SK-N-SH (cell line): ENCODE results near the gene TPRG1. TPM values are rescaled to one million over a fixed set of nuclear protein-coding genes. Genes with fewer than 3 reads are reported as not detected.
A peak's percentile ranks its signal among the peaks of the same experiment; 100 is the strongest.

ENCODE experiments used
- CTCF ChIA-PET: fragments of 300-600, 350-600 bp; formaldehyde crosslinking; extraction: SDS; loops from one replicate; lab custom pipeline; 2021; lab: Yijun Ruan, JAX
- POLR2A ChIA-PET: fragments of 350-600 bp; sonication (Branson Sonifier 250); formaldehyde crosslinking; extraction: SDS; loops from one replicate; lab custom pipeline; 2020; ENCODE audit warnings: antibody characterized with exemption, inconsistent platforms; lab: Yijun Ruan, JAX
- DNase-seq: peaks from one replicate; pipeline ENCODE4 v3.0.0; 2012
- H2AFZ ChIP-seq: fragments of 200-600 bp; sonication (generic); 2 replicates; pipeline ENCODE4 v1.8.1; 2016; ENCODE audit warnings: antibody characterized with exemption, mild to moderate bottlenecking, low read depth
- H3F3A ChIP-seq: fragments of 200-600 bp; sonication (generic); replicated peaks from 2 replicates; pipeline ENCODE3; 2016; ENCODE audit warnings: antibody characterized with exemption, mild to moderate bottlenecking; ENCODE audit not compliant: insufficient read depth
- H3K27ac ChIP-seq, 2 experiments: fragments of 200-500 bp in 1 of 2; fragments of 200-600 bp in 1 of 2; sonication (Bioruptor generic) in 1 of 2; sonication (generic), shearing (Covaris generic) in 1 of 2; 2 replicates each; pipeline versions ENCODE4 v1.5.1 to v1.6.1; 2014 to 2016; ENCODE audit warnings: low read depth in 2 of 2, inconsistent platforms in 1 of 2, low read length in 1 of 2, mild to moderate bottlenecking in 1 of 2, mixed read lengths in 1 of 2
- H3K27me3 ChIP-seq: fragments of 200-600 bp; sonication (generic), shearing (Covaris generic); 2 replicates; pipeline ENCODE4 v1.6.1; 2016; ENCODE audit warnings: mixed run types; ENCODE audit not compliant: insufficient read depth
- H3K36me3 ChIP-seq, 2 experiments: fragments of 200-500 bp in 1 of 2; fragments of 200-600 bp in 1 of 2; sonication (Bioruptor generic) in 1 of 2; sonication (generic) in 1 of 2; replicated peaks in 1 of 2; 2 replicates each; pipeline versions ENCODE3 to v1.5.1; 2014 to 2016; ENCODE audit warnings: low read length in 1 of 2, mild to moderate bottlenecking in 1 of 2; ENCODE audit not compliant: insufficient read depth in 2 of 2, control insufficient read depth in 1 of 2
- H3K4me1 ChIP-seq, 2 experiments: fragments of 200-500 bp in 1 of 2; fragments of 200-600 bp in 1 of 2; sonication (Bioruptor generic) in 1 of 2; sonication (generic), shearing (Covaris generic) in 1 of 2; 2 replicates each; pipeline versions ENCODE4 v1.5.1 to v1.6.1; 2014 to 2016; ENCODE audit warnings: low read depth in 1 of 2, low read length in 1 of 2, mixed run types in 1 of 2; ENCODE audit not compliant: insufficient read depth in 2 of 2, control insufficient read depth in 1 of 2
- H3K4me2 ChIP-seq: fragments of 200-600 bp; sonication (generic), shearing (Covaris generic); 2 replicates; pipeline ENCODE4 v1.6.1; 2017; ENCODE audit warnings: mixed run types
- H3K4me3 ChIP-seq, 2 experiments: fragments of 200-500 bp in 1 of 2; fragments of 200-600 bp in 1 of 2; sonication (Bioruptor generic) in 1 of 2; sonication (generic), shearing (Covaris generic) in 1 of 2; 2 replicates each; pipeline versions ENCODE4 v1.5.1 to v1.8.1; 2014 to 2016; ENCODE audit warnings: low read depth in 2 of 2, inconsistent platforms in 1 of 2, low read length in 1 of 2, mild to moderate bottlenecking in 1 of 2, mixed read lengths in 1 of 2, moderate library complexity in 1 of 2
- H3K79me2 ChIP-seq: fragments of 200-600 bp; sonication (generic); 2 replicates; pipeline ENCODE4 v1.8.1; 2017; ENCODE audit warnings: mild to moderate bottlenecking; ENCODE audit not compliant: insufficient read depth
- H3K9ac ChIP-seq: fragments of 200-600 bp; sonication (generic); 2 replicates; pipeline ENCODE4 v1.6.1; 2017; ENCODE audit warnings: mixed run types
- H3K9me2 ChIP-seq: fragments of 200-600 bp; sonication (generic); 2 replicates; pipeline ENCODE4 v1.6.1; 2017; ENCODE audit warnings: mixed run types
- H3K9me3 ChIP-seq: fragments of 200-600 bp; sonication (generic); 2 replicates; pipeline ENCODE4 v1.6.1; 2017; ENCODE audit warnings: mixed run types, mild to moderate bottlenecking, moderate library complexity
- H4K20me1 ChIP-seq: fragments of 200-600 bp; sonication (generic); 2 replicates; pipeline ENCODE4 v1.6.1; 2017; ENCODE audit warnings: mild to moderate bottlenecking, mixed run types; ENCODE audit not compliant: insufficient read depth
- ELF1 ChIP-seq: IDR thresholded peaks from 2 replicates; pipeline ENCODE4 v1.4.0; 2012
- EZH2phosphoT487 ChIP-seq: fragments of 200-600 bp; sonication (generic); IDR thresholded peaks from 2 replicates; pipeline ENCODE4 v1.6.1; 2017; ENCODE audit warnings: low read depth, mixed run types, mild to moderate bottlenecking, antibody characterized with exemption, moderate library complexity, borderline replicate concordance
- GABPA ChIP-seq: IDR thresholded peaks from 2 replicates; pipeline ENCODE4 v1.4.0; 2012; ENCODE audit warnings: low read depth, mild to moderate bottlenecking
- MXI1 ChIP-seq: IDR thresholded peaks from 2 replicates; pipeline ENCODE4 v1.6.1; 2012; ENCODE audit warnings: mild to moderate bottlenecking, low read depth, low read length, improper control_type of control experiment
- RAD21 ChIP-seq: IDR thresholded peaks from 2 replicates; pipeline ENCODE4 v1.6.1; 2012; ENCODE audit warnings: mild to moderate bottlenecking, low read length
- RCOR1 ChIP-seq: fragments of 150-350 bp; IDR thresholded peaks from 2 replicates; pipeline ENCODE4 v1.6.1; 2017; ENCODE audit warnings: antibody characterized with exemption, low read length
- RFX5 ChIP-seq: IDR thresholded peaks from 2 replicates; pipeline ENCODE4 v1.6.1; 2012; ENCODE audit warnings: mild to moderate bottlenecking, improper control_type of control experiment, low read length
- SMC3 ChIP-seq: IDR thresholded peaks from 2 replicates; pipeline ENCODE4 v1.6.1; 2012; ENCODE audit warnings: low read depth, low read length, improper control_type of control experiment
- TAF1 ChIP-seq: IDR thresholded peaks from 2 replicates; pipeline ENCODE4 v1.6.1; 2012; ENCODE audit warnings: low read depth, mild to moderate bottlenecking, low read length, moderate library complexity, borderline replicate concordance
- TCF12 ChIP-seq: IDR thresholded peaks from 2 replicates; pipeline ENCODE4 v1.4.0; 2012
- TEAD4 ChIP-seq: IDR thresholded peaks from 2 replicates; pipeline ENCODE4 v1.4.0; 2012; ENCODE audit warnings: mild to moderate bottlenecking, borderline replicate concordance; ENCODE audit not compliant: insufficient read depth
- WGBS: methylation state at CpG from one replicate; pipeline ENCODE4 v1.1.6; 2017; ENCODE audit warnings: low lambda C conversion rate; 5-methylcytosine and 5-hydroxymethylcytosine counted together
- polyA plus RNA-seq, 3 experiments: library from polyadenylated mRNA; depleted of rRNA; stranded (reverse); fragments of >200 nt; gene quantifications; 2 replicates each; pipeline ENCODE4 v1.2.3, GENCODE V29; 2012
- TF ChIP-seq, protein P1 (sequence below): fragments of 200-600 bp; sonication (generic); IDR thresholded peaks from 2 replicates; pipeline ENCODE4 v1.6.1; 2017; ENCODE audit warnings: antibody characterized with exemption, mild to moderate bottlenecking, moderate library complexity
- TF ChIP-seq, protein P2 (sequence below): fragments of 150-350 bp; IDR thresholded peaks from 2 replicates; pipeline ENCODE4 v1.6.1; 2017; ENCODE audit warnings: antibody characterized with exemption, low read length, low read depth, borderline replicate concordance
- TF ChIP-seq, protein P3 (sequence below): IDR thresholded peaks from 2 replicates; pipeline ENCODE4 v1.4.0; 2012; ENCODE audit warnings: low read depth

Gene TPRG1
- polyA plus RNA-seq, 1 of the 3 experiments (the other 2 are of a cell fraction) = 0.64 TPM

DNA sequence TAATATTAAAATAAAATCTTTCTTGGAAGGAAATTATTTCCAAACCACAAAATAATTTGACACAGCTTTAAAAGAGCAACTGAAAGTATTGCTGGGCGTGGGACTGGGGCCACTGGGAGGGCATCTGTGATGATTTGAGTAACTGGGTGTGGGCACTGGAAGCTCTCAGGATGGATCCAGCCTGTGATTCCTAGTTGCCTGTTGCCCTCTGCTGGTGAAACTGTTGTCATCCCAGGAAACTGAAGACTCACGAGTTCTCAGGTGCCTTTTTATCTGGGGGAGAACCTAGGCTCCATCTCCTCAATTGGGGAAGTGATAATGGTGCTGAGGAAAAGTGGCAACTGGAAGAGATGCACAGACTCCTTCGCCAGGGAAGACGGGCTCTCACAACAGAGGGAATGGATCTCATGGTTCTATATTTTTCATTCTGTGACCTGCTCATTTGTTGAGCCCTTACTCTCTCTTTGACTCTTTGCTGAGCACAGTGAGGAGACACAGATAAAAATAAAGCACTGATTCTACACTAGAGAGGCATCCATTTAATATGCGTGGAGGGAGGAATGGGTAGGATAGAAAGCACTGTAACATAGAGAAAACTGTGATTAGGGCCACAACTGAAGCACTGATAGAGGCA, 61.6 kb downstream of the TPRG1 start:
- no peaks in the 10 kb centered on the region for H3K36me3 ChIP-seq
- peak overlapping the region; percentile 19; the same call in 1 of the 2 replicates for H2AFZ ChIP-seq
- no peaks in the 10 kb centered on the region for H4K20me1 ChIP-seq
- no peaks in the 10 kb centered on the region for H3K4me1 ChIP-seq
- TF ChIP-seq SMC3 = peak; percentile 73
- no peak for TF ChIP-seq TCF12
- TF ChIP-seq, protein P1, sequence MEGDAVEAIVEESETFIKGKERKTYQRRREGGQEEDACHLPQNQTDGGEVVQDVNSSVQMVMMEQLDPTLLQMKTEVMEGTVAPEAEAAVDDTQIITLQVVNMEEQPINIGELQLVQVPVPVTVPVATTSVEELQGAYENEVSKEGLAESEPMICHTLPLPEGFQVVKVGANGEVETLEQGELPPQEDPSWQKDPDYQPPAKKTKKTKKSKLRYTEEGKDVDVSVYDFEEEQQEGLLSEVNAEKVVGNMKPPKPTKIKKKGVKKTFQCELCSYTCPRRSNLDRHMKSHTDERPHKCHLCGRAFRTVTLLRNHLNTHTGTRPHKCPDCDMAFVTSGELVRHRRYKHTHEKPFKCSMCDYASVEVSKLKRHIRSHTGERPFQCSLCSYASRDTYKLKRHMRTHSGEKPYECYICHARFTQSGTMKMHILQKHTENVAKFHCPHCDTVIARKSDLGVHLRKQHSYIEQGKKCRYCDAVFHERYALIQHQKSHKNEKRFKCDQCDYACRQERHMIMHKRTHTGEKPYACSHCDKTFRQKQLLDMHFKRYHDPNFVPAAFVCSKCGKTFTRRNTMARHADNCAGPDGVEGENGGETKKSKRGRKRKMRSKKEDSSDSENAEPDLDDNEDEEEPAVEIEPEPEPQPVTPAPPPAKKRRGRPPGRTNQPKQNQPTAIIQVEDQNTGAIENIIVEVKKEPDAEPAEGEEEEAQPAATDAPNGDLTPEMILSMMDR = peak; percentile 77
- TF ChIP-seq ELF1 = no peak
- TF ChIP-seq RAD21 = peak; percentile 79
- no peak for TF ChIP-seq RCOR1
- no peak for TF ChIP-seq RFX5
- TF ChIP-seq EZH2phosphoT487 = no peak
- H3K9me2 ChIP-seq = no peaks in the 10 kb centered on the region
- peaks cover 4% of the 10 kb centered on the region for H3F3A ChIP-seq
- no peak overlapping the region for H3K27ac ChIP-seq
- H3K9me3 ChIP-seq = no peaks in the 10 kb centered on the region
- no peak overlapping the region; the same call in 1 of the 2 replicates for H3K4me2 ChIP-seq
- no peak overlapping the region; a peak in 1 of 4 replicates for H3K4me3 ChIP-seq
- ChIA-PET CTCF (interaction anchor here (0.5 to 10.0 kb wide), 19 partner anchors 9 to 1958 kb away, joined by 3 to 131 read pairs (median 3); no protein-coding TSS in a partner anchor), POLR2A (no interaction called here)
- H3K79me2 ChIP-seq = no peaks in the 10 kb centered on the region
- WGBS = 6% methylated on average over 5 of the region's 5 CpGs
- peaks cover 9% of the 10 kb centered on the region; the same call in 1 of the 2 replicates for H3K27me3 ChIP-seq
- peak; percentile 42 for DNase-seq
- H3K9ac ChIP-seq = no peak overlapping the region

DNA sequence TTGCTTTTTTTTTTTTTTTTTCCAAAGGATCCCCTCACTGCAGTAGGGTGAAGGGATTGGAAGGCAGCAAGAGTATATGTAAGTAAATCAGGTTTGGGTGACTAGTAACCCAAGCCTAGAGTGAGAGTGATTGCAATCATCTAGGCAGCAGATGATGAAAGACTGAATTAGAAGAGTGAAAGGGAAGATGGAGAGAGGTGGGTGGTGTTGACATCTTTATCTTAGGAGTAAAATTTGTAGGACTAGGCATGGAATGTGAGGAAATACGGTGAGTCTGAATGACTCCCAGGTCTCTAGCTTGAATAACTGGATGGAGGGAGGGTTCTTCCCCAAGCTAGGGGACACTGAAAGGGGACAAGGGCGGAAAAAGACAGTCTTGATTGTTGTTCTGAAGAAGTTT, 63.4 kb downstream of the TPRG1 start:
- ChIA-PET CTCF (interaction anchor here (1.1 to 10.0 kb wide), 2 partner anchors 1497 to 1520 kb away, joined by 4 to 131 read pairs; no protein-coding TSS in a partner anchor), POLR2A (no interaction called here)
- no peaks in the 10 kb centered on the region for H3K4me1 ChIP-seq
- H3K79me2 ChIP-seq = no peaks in the 10 kb centered on the region
- no peaks in the 10 kb centered on the region for H3K9me2 ChIP-seq
- no peak overlapping the region for H2AFZ ChIP-seq
- TF ChIP-seq TAF1 (no peak), RAD21 (no peak), GABPA (no peak), MXI1 (no peak), TCF12 (no peak), TEAD4 (no peak), SMC3 (no peak)
- TF ChIP-seq, protein P2, sequence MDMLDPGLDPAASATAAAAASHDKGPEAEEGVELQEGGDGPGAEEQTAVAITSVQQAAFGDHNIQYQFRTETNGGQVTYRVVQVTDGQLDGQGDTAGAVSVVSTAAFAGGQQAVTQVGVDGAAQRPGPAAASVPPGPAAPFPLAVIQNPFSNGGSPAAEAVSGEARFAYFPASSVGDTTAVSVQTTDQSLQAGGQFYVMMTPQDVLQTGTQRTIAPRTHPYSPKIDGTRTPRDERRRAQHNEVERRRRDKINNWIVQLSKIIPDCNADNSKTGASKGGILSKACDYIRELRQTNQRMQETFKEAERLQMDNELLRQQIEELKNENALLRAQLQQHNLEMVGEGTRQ = no peak
- TF ChIP-seq, protein P3, sequence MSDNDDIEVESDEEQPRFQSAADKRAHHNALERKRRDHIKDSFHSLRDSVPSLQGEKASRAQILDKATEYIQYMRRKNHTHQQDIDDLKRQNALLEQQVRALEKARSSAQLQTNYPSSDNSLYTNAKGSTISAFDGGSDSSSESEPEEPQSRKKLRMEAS = no peak
- H3K27ac ChIP-seq = no peak overlapping the region
- no peak overlapping the region for H3K9ac ChIP-seq
- H3K4me2 ChIP-seq = no peak overlapping the region
- H3K9me3 ChIP-seq = no peaks in the 10 kb centered on the region
- no peaks in the 10 kb centered on the region for H3K36me3 ChIP-seq
- no peak for DNase-seq
- H4K20me1 ChIP-seq = no peaks in the 10 kb centered on the region
- no peaks in the 10 kb centered on the region for H3F3A ChIP-seq
- 15% methylated on average over 2 of the region's 2 CpGs for WGBS
- peaks cover 4% of the 10 kb centered on the region; the same call in 1 of the 2 replicates for H3K27me3 ChIP-seq
- H3K4me3 ChIP-seq = no peak overlapping the region
